Fibroblast of mammary gland (primary cell): Measurements from ENCODE around the gene PRXL2A.

Experiments
- DNase-seq: peaks from one replicate; pipeline ENCODE4 v3.0.0-alpha.2; 2010; ENCODE audit warnings: low read depth
- H3K4me3 ChIP-seq: 2 replicates; pipeline ENCODE4 v1.5.1; 2011; ENCODE audit warnings: low read depth, mild to moderate bottlenecking, low read length, moderate library complexity; ENCODE audit not compliant: control insufficient read depth
- TF ChIP-seq, protein P1 (sequence below): conservative IDR thresholded peaks from 2 replicates; pipeline ENCODE4 v1.5.1; 2011; ENCODE audit warnings: low read depth, low read length, inconsistent platforms; ENCODE audit not compliant: control insufficient read depth, insufficient read depth

Gene PRXL2A

GRCh38 chr10:80425901-80426300 is 17.6 kb downstream of the PRXL2A start:
- DNase-seq, result no peak
- H3K4me3 ChIP-seq, result no peak overlapping the region
- TF ChIP-seq, protein P1, sequence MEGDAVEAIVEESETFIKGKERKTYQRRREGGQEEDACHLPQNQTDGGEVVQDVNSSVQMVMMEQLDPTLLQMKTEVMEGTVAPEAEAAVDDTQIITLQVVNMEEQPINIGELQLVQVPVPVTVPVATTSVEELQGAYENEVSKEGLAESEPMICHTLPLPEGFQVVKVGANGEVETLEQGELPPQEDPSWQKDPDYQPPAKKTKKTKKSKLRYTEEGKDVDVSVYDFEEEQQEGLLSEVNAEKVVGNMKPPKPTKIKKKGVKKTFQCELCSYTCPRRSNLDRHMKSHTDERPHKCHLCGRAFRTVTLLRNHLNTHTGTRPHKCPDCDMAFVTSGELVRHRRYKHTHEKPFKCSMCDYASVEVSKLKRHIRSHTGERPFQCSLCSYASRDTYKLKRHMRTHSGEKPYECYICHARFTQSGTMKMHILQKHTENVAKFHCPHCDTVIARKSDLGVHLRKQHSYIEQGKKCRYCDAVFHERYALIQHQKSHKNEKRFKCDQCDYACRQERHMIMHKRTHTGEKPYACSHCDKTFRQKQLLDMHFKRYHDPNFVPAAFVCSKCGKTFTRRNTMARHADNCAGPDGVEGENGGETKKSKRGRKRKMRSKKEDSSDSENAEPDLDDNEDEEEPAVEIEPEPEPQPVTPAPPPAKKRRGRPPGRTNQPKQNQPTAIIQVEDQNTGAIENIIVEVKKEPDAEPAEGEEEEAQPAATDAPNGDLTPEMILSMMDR, result no peak

DNA sequence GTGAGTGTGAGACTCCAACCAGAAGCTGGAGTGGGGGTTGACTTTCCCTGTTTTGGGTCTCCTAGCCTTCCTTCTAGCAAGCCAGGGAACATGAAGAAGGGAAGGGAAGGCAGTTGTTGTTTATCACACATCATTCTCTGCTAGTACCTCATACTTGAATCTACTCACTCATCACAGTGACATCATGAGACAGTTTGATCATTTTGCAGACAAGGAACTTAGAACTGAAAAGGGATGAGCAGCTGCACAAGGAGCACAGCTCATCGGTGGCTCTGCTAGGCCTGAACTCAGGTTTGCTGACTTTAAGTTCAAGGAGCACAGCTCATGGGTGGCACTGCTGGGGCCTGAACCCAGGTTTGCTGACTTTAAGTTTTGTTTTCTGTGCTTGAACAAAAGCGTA is 19.2 kb downstream of the PRXL2A start:
- TF ChIP-seq, protein P1, result no peak
- DNase-seq, result no peak
- H3K4me3 ChIP-seq, result no peak overlapping the region

GRCh38 chr10:80429521-80429973 is 21.2 kb downstream of the PRXL2A start:
- TF ChIP-seq, protein P1, result no peak
- no peak overlapping the region for H3K4me3 ChIP-seq
- DNase-seq, result peak; percentile 29

DNA sequence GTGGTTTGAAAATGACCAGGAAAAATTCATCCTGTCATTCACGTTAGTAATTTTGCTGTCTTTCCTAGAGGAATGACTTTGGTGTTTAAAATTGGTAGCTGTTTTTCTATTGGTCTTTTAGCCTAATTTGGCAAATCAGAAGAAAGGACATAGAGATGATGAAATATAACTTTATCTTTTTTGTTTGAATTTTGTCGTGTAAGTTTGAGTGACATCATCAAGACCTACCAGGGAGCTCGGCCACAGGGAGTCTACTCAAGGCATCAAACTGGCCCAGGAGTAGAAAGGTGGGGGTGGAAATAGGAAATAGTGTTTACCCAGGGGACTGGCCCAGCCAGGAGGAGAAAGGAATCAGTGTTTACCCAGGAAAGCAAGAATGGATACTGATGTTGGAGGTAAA is 24.8 kb downstream of the PRXL2A start:
- DNase-seq, result no peak
- TF ChIP-seq, protein P1, result no peak
- no peak overlapping the region for H3K4me3 ChIP-seq

GRCh38 chr10:80436446-80437098 is 28.2 kb downstream of the PRXL2A start:
- TF ChIP-seq, protein P1, result no peak
- no peak overlapping the region for H3K4me3 ChIP-seq
- no peak for DNase-seq

GRCh38 chr10:80437227-80437626 is 28.9 kb downstream of the PRXL2A start:
- no peak for DNase-seq
- no peak overlapping the region for H3K4me3 ChIP-seq

More at GRCh38 chr10:80437227-80437626, 28.9 kb downstream of the PRXL2A start:
- TF ChIP-seq, protein P1, result no peak
